ENCODE results near the gene UGP2. TPM values are rescaled to one million over a fixed set of nuclear protein-coding genes. Genes with fewer than 3 reads are reported as not detected.

The UGP2 gene
- total RNA-seq, 1 experiment from 2014 or later = 883 TPM

DNA sequence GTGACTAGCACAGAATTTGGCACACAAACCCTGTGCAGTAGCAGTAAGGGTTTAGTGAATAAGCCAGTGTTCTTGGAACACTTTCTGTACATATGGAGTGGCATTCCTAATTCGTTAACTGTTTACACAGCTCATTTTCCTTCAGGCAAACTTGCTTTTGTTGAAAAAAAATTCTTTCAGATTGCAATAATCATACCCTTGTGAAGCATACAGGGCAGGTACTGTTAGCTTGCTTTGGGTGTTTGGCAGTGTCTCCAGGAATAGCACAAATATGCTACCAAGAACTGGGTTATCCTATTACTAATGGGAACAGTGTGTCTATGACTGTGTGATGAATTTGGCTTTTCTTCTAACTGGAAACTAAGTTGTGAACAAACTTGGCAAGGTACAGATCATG lies 33.4 kb downstream of the UGP2 start:
- Histone ChIP-seq H4K20me1 (ENCODE audit: control insufficient read depth, insufficient read depth, insufficient read length) (no peaks in the 10 kb centered on the region), H3K4me1 (ENCODE audit: insufficient read depth, low read length) (peaks cover 5% of the 10 kb centered on the region; the same call in 1 of the 2 replicates), H3K79me1 (ENCODE audit: insufficient read depth, low read depth, low read length, poor library complexity, severe bottlenecking) (peaks cover 6% of the 10 kb centered on the region), H3T11ph (ENCODE audit: low read length) (no peak overlapping the region), H2BK12ac (ENCODE audit: insufficient read length, low read depth, low read length) (no peak overlapping the region), H3K4me2 (ENCODE audit: insufficient read depth, insufficient read length, low read length) (no peak overlapping the region), H3K79me2 (ENCODE audit: insufficient read depth, low read length) (peaks cover 21% of the 10 kb centered on the region; the same call in 1 of the 2 replicates), H3K23me2 (ENCODE audit: insufficient read length, low read depth, low read length, poor library complexity, severe bottlenecking) (no peaks in the 10 kb centered on the region), H2BK20ac (ENCODE audit: low read depth, low read length, poor library complexity, severe bottlenecking) (no peak overlapping the region), H4K5ac (ENCODE audit: insufficient read length, low read depth, low read length) (no peak overlapping the region), H4K91ac (ENCODE audit: insufficient read length, low read depth, low read length) (no peak overlapping the region), H3K27me3 (ENCODE audit: insufficient read depth, low read length) (no peaks in the 10 kb centered on the region), H3K9ac (ENCODE audit: extremely low read depth, insufficient read length, low read length) (no peak overlapping the region), H2BK120ac (ENCODE audit: low read depth, low read length, poor library complexity, severe bottlenecking) (no peak overlapping the region), H3K56ac (ENCODE audit: insufficient read length, low read depth, low read length) (no peak overlapping the region), H2BK15ac (ENCODE audit: low read depth, low read length) (no peak overlapping the region), H3K14ac (ENCODE audit: insufficient read depth, low read length) (no peak overlapping the region), H2BK5ac (ENCODE audit: insufficient read length, low read length) (no peak overlapping the region), H3K4ac (ENCODE audit: low read depth, low read length) (no peak overlapping the region), H4K8ac (replicated peaks; ENCODE audit: insufficient read length, low read depth, low read length) (no peak overlapping the region), H3K18ac (ENCODE audit: insufficient read length, low read depth, low read length) (no peak overlapping the region), H2AFZ (ENCODE audit: low read length) (no peak overlapping the region), H3K23ac (ENCODE audit: insufficient read length, low read depth, low read length) (no peak overlapping the region), H2AK5ac (ENCODE audit: insufficient read length, low read length) (no peak overlapping the region), H3K9me3 (ENCODE audit: control insufficient read depth, low read depth, low read length) (no peaks in the 10 kb centered on the region), H3K27ac (ENCODE audit: insufficient read length, low read depth, low read length) (no peak overlapping the region)
- Mint-ChIP-seq H3K9me3 (0 out of 5 replicates have a peak, but pooled peaks cover 0 to 2% of the 10 kb centered on the region in 2 experiments), H3K27me3 (ENCODE audit: low read depth) (no peaks in the 10 kb centered on the region), H3K4me3 (no peak overlapping the region), H3K36me3 (ENCODE audit: insufficient read depth in 1 of 3, low read depth in 3 of 3) (peaks cover 54 to 82% (median 79%) of the 10 kb centered on the region in 3 experiments; a peak in 6 of 7 replicates), H3K27ac (peak overlapping the region in 2 of 3 experiments; percentile 65 to 92; a peak in 3 of 7 replicates), H3K4me1 (peaks cover 70 to 87% of the 10 kb centered on the region in 2 experiments)
- WGBS (ENCODE audit: extremely low coverage, insufficient read length, low lambda C conversion rate) = no CpG with 5 or more reads among the region's 1 CpG
- DNase-seq = no peak
- TF ChIP-seq CTCF (conservative IDR thresholded peaks at IDR 0.05) = no peak

All from H9 (cell line).